M059J (cell line): Measurements from ENCODE around the gene CLDN4. TPM values are rescaled to one million over a fixed set of nuclear protein-coding genes. Genes with fewer than 3 reads are reported as not detected.
"Not testable (repeated sequence)": the region's sequence is repeated elsewhere in the genome, so short reads cannot be mapped to it uniquely, and the experiment has no call there.

Source experiments
- DNase-seq: peaks from one replicate; pipeline ENCODE4 v3.0.0-alpha.2; 2012; ENCODE audit warnings: low read depth
- total RNA-seq: library from RNA; depleted of rRNA; stranded (reverse); fragments of >200 nt; shearing (Covaris generic); gene quantifications from 2 replicates; pipeline ENCODE4 v1.2.3, GENCODE V29; 2014

The CLDN4 gene
- total RNA-seq, 1 experiment from 2014 or later: 1.1 TPM

DNA sequence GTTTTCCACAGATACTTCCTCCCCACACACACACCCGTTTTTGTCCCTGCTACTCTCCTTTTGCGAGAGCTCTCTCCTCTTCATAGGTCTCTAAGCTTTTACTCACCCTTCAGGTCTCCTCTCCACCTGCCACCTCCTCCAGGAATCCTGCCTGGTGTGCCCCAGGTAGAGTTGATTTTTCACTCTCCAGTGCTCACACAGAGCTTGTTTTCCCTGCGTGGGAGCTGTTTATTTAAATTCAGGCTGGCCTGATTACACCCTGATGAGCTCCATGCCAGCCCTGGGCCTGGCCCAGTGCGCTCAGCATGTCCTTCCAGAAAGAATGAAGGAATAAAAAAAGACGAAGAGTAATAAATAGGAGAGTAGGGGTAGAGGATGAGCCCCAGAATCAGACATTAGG is 7.5 kb upstream of the CLDN4 start:
- no peak for DNase-seq

DNA sequence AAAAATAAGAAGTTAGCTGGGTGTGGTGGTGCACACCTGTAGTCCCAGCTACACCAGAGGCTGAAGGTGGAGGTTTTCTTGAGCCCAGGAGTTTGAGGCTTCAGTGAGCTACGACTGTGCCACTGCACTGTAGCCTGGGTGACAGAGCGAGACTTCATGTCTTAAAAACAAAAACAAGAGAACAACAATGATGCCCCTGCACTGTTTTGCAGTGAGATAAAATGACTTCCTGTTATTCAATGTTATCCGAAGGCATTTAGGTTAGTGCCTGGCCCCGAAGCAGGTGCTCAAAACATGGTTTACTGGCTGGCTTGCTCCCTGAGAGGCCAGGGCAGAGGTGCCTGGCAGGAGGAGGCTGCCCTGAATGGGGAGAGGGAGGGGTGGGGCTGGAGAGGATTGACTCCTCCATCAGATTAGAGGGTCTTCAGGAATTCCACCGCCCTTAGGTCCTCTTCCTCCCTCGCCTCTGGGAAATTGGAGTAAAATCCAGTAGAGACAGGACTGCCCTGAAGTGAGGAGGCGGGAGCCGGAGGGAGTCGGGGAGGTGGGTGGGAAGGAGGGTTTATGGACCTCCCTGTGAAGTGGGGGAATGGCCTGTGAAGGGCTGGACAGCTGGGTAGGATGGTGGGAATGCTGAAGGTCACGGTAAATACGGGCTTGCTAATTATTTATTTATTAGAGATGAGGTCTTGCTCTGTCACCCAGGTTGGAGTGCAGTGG is 6.8 kb upstream of the CLDN4 start:
- no peak for DNase-seq

DNA sequence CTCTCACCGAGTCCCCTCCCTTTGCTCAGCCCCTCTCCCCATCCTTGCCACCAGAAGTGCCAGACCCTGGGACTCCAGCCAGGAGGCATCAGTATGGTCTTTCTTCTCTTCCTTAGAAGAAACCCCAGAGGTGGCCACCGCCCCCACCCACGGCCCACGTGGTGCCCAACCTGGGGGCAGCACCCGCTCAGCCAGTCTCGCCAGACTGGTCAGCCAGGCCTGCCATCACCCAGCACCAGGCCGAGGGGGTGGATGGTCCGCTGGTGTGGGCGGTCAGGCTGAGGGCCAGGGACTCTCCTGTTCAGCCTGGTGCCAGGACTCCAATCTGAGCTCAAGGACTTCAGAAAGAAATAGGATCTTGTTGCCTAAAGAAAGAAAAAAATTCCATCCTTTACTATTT is 5.8 kb upstream of the CLDN4 start:
- no peak for DNase-seq

DNA sequence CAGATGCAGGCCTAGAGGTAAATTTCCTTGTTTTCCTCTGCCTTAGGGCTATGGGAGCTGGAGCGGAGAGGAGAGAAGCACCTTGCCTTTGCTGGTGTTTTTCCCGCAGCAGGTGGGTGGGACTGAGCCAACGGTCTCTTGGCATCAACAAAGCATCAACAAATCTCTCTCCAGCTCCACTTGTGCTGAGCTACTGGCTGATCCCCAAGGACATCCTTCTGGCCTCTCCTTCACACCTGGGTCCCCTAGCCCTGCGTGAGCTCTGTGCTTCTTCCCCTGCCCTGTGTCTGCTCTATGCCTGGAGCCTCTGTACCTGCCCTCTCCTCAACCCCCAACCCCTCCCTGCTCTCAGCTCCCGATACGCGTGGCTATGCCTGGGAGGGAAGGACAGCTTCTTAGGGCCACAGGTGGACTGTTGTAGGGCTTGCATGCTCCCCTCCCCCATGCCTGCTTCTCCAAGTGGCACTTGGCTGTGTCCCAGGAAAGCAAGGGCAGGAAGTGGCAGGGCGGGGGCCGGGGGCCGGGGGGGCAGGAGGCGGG is 3.2 kb upstream of the CLDN4 start:
- peak; percentile 90 for DNase-seq

- DNase-seq: peak; percentile 91
Observed at GRCh38 chr7:73828107-73828803, 2.5 kb upstream of the CLDN4 start.

GRCh38 chr7:73828972-73829371 is 1.8 kb upstream of the CLDN4 start:
- no peak for DNase-seq

- no peak for DNase-seq
Observed at GRCh38 chr7:73829505-73829904, 1.3 kb upstream of the CLDN4 start.

DNA sequence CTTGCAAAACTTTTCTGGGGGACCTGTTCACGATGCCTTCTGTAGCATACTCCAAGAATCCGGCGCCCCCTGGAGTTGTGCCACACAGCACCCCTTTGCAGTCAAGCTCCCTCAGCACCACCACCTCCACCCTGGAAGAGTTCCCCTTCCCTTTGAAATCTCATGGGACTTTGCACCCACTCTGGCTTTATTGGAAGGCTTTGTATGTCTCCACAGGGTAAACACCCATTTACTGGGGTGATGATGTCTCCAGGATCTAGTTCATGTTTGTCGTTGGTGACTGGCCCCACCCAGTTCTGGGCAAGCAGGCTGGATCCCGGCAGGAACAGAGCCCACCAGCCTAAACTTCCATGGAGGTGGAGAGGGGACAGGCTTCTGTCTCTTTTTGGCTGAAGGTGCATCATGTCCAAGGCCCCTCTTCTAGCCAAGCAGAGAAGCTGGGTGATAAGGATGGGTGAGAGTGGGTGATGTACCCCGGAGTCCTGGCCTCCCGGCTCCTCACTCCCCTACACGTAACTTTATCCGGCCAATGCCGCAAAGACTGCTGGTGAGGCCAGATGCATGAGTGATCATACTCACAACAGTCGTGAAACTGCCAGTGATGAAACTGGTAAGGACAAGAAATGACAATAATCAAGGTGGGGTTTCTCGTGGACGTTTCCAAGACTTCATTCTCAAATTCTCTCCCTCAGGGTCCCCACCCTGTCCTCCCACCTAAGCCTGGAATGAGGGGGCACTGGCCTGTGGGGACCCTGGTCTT is 695 bp upstream of the CLDN4 start:
- DNase-seq: no peak

DNA sequence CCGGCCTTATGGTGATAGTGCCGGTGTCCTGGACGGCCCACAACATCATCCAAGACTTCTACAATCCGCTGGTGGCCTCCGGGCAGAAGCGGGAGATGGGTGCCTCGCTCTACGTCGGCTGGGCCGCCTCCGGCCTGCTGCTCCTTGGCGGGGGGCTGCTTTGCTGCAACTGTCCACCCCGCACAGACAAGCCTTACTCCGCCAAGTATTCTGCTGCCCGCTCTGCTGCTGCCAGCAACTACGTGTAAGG is 713 bp downstream of the CLDN4 start:
- no peak for DNase-seq

- DNase-seq: no peak
Observed at GRCh38 chr7:73831834-73832651, 1.2 kb downstream of the CLDN4 start.

GRCh38 chr7:73832806-73833205 is 2.0 kb downstream of the CLDN4 start:
- no peak for DNase-seq

GRCh38 chr7:73833251-73833919 is 2.6 kb downstream of the CLDN4 start:
- no peak for DNase-seq

GRCh38 chr7:73834626-73835191 is 3.9 kb downstream of the CLDN4 start:
- no peak for DNase-seq

- not testable (repeated sequence) for DNase-seq
Observed at GRCh38 chr7:73837167-73837566, 6.4 kb downstream of the CLDN4 start.

DNA sequence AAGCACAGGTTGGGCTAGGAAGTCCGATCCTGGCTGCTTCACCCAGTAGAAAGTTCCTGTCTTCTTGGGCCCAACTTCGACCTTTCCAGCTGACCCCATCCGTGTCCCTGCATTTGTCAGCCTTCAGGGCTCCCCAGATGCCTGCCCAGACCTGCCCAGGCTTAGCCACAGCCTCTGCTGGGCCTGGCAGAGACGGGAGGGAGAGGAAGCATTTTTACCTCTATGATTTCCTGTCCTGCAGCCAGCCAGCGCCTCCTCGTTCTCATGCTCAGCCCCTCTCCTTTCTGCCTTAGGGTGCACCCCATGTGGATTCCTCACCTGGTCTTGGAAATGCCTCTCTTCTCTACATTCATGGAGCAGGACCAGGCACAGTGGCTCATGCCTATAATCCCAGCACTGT is 7.8 kb downstream of the CLDN4 start:
- peak; percentile 23 for DNase-seq

GRCh38 chr7:73839290-73839689 is 8.5 kb downstream of the CLDN4 start:
- no peak for DNase-seq

DNA sequence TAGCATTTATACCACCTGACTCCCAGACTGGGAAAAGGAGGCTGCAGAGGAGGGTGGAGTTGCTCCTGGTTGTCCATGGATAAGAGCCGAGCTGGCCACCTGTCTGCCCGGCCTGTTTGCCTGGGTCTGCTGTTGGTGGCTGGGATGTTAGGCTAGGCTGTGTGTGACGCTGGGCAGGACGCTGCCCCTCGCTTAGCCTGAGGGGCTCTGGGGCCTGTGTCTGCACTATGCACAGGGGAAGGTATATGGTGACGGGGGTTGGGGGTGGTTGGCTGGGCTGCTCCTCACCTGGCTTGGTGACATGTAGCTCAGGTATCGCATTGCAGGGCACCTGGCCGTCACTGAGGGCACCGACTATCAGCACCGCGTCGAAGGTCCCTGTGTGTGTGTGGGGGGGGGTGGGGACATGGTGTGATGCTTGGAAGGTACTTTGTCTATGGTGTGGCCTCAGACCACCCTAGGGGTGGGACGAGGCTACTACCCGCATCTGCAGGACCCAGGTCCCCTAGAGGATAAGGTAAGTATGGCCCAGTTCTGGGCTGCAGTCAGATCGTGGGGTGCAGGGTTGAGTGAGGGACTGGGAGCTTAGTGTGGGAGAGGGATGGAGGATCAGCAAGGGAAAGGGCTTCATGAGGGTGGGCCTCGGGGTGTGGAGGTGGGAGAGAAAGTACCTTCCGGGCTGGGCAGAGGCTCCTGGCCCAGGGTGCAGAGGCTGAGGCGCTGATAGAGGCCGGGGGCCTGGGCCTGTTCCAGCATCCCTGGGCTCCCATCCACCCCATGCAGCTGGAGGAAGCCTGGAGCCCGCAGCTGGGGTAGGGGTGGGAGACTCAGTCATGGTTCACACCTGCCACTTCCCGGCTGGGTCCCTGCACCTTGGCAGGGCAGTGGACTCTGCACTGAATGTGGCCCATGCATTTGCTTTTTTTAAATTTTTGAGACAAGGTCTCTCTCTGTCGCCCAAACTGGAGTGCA is 9.2 kb downstream of the CLDN4 start:
- DNase-seq: no peak

- no peak for DNase-seq
Observed at GRCh38 chr7:73840715-73841379, 10.1 kb downstream of the CLDN4 start.

DNA sequence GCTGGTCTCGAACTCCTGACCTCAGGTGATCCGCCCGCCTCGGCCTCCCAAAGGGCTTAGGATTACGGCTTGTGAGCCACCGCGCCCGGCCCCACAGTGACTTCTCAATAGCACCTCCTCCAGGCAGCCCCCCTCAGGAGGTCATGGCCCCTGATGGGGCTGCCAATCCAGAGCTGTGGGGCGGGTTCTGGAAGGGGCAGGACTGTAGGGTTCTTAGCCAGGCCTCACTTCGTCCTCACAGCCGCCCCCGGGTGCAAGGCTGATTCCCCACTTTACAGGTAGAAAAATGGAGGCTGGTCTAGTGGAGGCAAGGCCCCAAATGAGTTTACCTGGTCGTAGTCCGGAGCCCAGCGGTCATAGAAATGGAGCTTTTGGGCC is 10.9 kb downstream of the CLDN4 start:
- DNase-seq: no peak
